ENCODE data around the gene CDKN2C.
"Not testable (repeated sequence)": the region's sequence is repeated elsewhere in the genome, so short reads cannot be mapped to it uniquely, and the experiment has no call there.

The CDKN2C gene

GRCh38 chr1:51000160-51000559 lies 30.1 kb downstream of the CDKN2C start:
- no peak for DNase-seq
- in situ Hi-C loops (cut with HindIII; ENCODE audit: low pct_ligation_motif_present, low pct_unique_long_range_greater_than_20kb, low sequenced_read_pairs): no loop called here

DNA sequence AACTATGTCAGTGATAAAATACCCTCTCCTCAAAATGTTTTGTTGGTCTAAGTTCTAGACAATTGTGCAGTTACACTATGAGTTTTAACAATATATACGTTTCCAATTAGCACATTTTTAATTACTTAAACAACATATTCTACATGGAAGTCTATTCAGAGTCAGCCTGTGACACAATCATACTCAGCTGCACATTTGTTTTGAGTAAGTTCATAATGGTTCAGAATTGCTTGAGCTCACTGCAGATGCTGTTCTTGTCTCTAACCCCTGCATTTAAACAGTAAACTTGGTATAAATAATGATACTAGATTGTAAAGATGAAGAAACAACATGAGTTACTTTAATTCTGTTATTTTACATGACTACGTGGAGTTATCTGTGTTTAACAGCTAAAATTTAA lies 30.6 kb downstream of the CDKN2C start:
- in situ Hi-C loops (cut with HindIII; ENCODE audit: low pct_ligation_motif_present, low pct_unique_long_range_greater_than_20kb, low sequenced_read_pairs): no loop called here
- DNase-seq: no peak

DNA sequence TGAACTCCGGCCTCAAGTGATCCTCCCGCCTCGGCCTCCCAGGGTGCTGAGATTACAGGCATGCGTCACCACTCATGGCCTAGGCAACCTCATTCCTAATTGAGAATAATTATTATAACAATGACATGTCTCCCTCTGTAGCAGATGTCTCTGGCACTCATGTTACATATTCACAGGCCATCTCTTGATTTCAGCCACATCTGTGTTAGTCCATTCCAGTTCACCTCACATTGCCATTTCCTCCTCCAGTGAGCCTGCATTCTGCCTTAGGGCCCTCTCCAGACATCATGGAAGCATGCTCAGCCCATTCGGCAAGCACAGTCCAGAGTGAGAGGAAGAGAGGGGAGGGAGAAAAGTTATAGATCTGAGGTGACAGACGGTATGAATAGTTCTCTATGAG lies 32.5 kb downstream of the CDKN2C start:
- DNase-seq: no peak
- in situ Hi-C loops (cut with HindIII; ENCODE audit: low pct_ligation_motif_present, low pct_unique_long_range_greater_than_20kb, low sequenced_read_pairs): no loop called here

GRCh38 chr1:51005549-51005948 lies 35.5 kb downstream of the CDKN2C start:
- DNase-seq; in situ Hi-C loops (cut with HindIII; ENCODE audit: low pct_ligation_motif_present, low pct_unique_long_range_greater_than_20kb, low sequenced_read_pairs): not testable (repeated sequence)

GRCh38 chr1:51009381-51009780 lies 39.3 kb downstream of the CDKN2C start:
- in situ Hi-C loops (cut with HindIII; ENCODE audit: low pct_ligation_motif_present, low pct_unique_long_range_greater_than_20kb, low sequenced_read_pairs): no loop called here
- DNase-seq: no peak

- in situ Hi-C loops (cut with HindIII; ENCODE audit: low pct_ligation_motif_present, low pct_unique_long_range_greater_than_20kb, low sequenced_read_pairs): no loop called here
- no peak for DNase-seq
Observed at GRCh38 chr1:51014878-51015277, 44.8 kb downstream of the CDKN2C start.

DNA sequence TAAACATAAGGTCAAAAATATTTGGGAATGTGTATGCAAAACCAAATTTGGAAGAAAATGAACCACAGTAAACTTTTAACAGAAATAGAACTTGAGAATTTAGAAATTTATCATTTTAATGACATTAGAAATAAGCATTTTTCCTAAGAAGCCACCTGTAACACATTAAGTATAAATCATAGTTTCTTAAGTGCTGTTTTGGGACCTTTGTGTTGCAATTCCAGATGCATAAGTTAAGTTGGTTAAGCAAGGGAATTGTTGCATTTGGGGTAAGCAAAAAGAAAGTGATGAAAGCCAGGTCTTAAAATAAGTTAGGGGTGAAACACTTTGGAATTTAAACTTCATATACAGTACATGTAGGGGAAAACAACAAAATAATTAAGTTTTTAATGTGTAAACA lies 49.8 kb downstream of the CDKN2C start:
- in situ Hi-C loops (cut with HindIII; ENCODE audit: low pct_ligation_motif_present, low pct_unique_long_range_greater_than_20kb, low sequenced_read_pairs): no loop called here
- DNase-seq: no peak
